RPMI8226 (cell line): Measurements from ENCODE around the gene ZNF143.

Experiments used
- DNase-seq: peaks from one replicate; pipeline ENCODE4 v3.0.0-alpha.2; 2015

The ZNF143 gene

DNA sequence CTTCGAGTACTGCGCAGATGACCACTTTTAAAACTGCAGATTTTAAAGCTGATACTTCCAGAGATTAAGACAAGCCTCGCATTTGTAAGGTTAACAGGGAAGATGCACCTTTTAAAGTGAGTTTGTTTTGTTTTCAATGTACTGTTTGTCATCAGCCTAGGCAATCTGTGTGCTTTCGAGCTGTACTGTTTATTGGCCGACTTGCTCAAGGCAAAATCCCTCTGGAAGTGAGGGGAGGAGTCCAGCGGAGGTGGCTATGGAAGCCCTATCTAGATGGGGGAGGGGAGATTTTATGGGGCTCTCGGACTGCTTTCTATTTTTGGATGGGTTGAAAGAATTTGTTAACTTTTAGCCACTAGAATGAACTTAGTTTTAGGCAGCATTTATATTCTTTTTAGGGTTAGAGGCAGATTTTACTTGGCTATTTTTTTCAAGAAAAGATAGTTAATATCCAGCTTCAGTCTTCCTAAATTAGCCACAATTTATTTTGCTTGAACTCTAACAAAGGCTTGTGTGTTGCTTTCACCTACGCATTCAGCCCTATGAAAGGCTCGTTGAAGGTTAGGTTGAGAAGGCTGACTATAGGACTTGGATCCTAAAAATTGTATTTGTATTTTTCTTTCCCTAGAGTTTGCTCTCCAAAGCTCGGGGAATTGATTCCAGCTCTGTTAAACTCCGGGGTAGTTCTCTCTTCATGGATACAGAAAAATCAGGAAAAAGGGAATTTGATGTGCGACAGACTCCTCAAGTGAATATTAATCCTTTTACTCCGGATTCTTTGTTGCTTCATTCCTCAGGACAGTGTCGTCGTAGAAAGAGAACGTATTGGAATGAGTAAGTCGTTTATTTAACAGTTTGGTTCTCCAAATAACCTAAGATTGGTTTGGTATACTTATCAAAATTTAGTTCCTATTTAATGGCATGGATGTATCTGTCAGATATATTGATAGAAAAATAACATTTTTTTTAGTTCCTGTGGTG, 114.7 kb downstream of the ZNF143 start:
- DNase-seq = peak; percentile 31

DNA sequence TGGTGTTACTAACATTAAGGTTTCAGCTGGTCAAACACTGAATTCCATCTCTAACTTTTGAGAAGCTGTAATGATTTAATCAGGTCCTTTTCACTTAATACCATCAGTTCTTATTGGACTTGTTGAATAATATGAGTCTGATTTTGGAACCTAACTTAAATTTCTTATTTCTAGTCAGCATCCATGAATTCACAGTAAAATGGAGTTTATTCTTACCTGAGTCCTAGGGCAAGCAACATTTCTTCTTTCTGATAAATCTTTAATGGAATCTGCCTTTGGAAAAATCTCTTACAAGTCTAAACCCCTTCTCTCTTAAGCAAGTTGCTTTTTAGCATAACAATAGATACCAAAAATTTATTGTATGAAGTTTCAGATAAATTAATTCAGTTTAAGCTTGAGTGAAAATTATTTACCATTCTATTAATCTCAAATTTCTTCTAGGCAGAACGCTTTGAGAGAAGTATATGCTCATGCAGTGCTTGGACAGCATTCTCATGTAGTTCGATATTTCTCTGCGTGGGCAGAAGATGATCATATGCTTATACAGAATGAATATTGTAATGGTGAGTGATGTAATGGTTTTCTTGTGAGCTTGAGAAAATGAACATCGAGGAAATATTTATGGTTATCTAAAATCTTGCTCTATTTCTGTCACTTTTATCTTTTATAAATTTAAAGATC, 116.0 kb downstream of the ZNF143 start:
- DNase-seq = no peak

DNA sequence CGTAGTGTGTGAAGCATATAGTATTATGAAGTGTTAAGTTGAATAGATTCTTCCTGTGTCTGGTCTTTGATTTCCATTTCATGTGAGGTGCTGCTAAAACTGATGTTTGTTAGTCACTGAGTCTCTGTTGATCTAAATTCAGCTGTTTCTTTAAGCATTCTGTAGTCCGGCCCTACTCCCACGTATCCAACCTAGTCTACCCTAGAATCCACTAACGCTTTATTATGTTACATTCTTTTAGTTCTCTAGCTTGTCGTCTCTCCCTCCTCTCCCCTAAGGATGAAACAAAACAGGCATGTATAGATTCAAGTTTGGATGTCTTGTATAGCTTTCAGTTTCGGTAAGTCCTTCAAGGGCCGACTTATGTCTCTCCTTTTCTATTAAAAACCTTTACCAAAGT, 116.7 kb downstream of the ZNF143 start:
- DNase-seq = no peak
